Right atrium auricular region (tissue), 2 donors: ENCODE data around the gene CREBBP. TPM values are rescaled to one million over a fixed set of nuclear protein-coding genes. Genes with fewer than 3 reads are reported as not detected.

Experiments used
- DNase-seq: peaks from one replicate; pipeline ENCODE4 v3.0.0-alpha.2; 2019; ENCODE audit warnings: low spot score
- H3K27ac ChIP-seq, 2 donors: fragments of 200-600 bp; sonication (generic); 1 replicate in 1 of 2; 2 replicates in 1 of 2; pipeline ENCODE4 v1.5.1; 2016 to 2019
- H3K27me3 ChIP-seq, 2 donors: fragments of 200-600 bp; sonication (generic); one replicate each; pipeline versions ENCODE4 v1.5.1 to v1.6.0; 2017 to 2019
- H3K36me3 ChIP-seq: fragments of 200-600 bp; sonication (generic); one replicate; pipeline ENCODE4 v1.5.1; 2016
- H3K4me1 ChIP-seq, 2 donors: fragments of 200-600 bp; sonication (generic); one replicate each; pipeline versions ENCODE4 v1.5.1 to v1.6.0; 2017 to 2019
- H3K4me3 ChIP-seq, 2 donors: fragments of 200-600 bp; sonication (generic); 1 replicate in 1 of 2; 2 replicates in 1 of 2; pipeline ENCODE4 v1.5.1; 2017 to 2019; ENCODE audit warnings: mild to moderate bottlenecking in 1 of 2, moderate library complexity in 1 of 2
- H3K9me3 ChIP-seq, 2 donors: fragments of 200-600 bp; sonication (generic); one replicate each; pipeline ENCODE4 v1.5.1; 2019
- CTCF ChIP-seq, 2 donors: fragments of 200-600 bp; sonication (generic); IDR thresholded peaks; one replicate each; pipeline ENCODE4 v1.5.1; 2019; ENCODE audit warnings: antibody characterized with exemption in 2 of 2
- total RNA-seq, 2 donors: library from RNA; depleted of rRNA; stranded (reverse); fragments of >200 nt; gene quantifications; one replicate each; pipeline ENCODE4 v1.1.0, GENCODE V29; 2016

Gene CREBBP
- total RNA-seq, 2 donors from 2014 or later: 38.3 to 54.3 TPM

- DNase-seq: no peak
- no peak for TF ChIP-seq CTCF (IDR thresholded peaks at IDR 0.05)
- no peak overlapping the region for H3K27ac ChIP-seq
- H3K4me1 ChIP-seq: peaks cover 0 to 82% of the 10 kb centered on the region in 2 donors
- no peak overlapping the region for H3K4me3 ChIP-seq
- H3K36me3 ChIP-seq: no peaks in the 10 kb centered on the region
- H3K9me3 ChIP-seq: no peaks in the 10 kb centered on the region
- no peaks in the 10 kb centered on the region for H3K27me3 ChIP-seq
Measured at GRCh38 chr16:3808308-3809063, 72.0 kb downstream of the CREBBP start.

GRCh38 chr16:3807425-3808123 is 72.9 kb downstream of the CREBBP start:
- no peak for TF ChIP-seq CTCF (IDR thresholded peaks at IDR 0.05)
- Histone ChIP-seq H3K27me3 (no peaks in the 10 kb centered on the region), H3K4me1 (peaks cover 0 to 77% of the 10 kb centered on the region in 2 donors), H3K9me3 (no peaks in the 10 kb centered on the region), H3K36me3 (no peaks in the 10 kb centered on the region), H3K27ac (no peak overlapping the region), H3K4me3 (no peak overlapping the region)
- DNase-seq: no peak

- H3K27ac ChIP-seq: no peak overlapping the region
- DNase-seq: no peak
- no peaks in the 10 kb centered on the region for H3K36me3 ChIP-seq
- H3K4me1 ChIP-seq: peaks cover 0 to 64% of the 10 kb centered on the region in 2 donors
- no peak overlapping the region for H3K4me3 ChIP-seq
- no peak for TF ChIP-seq CTCF (IDR thresholded peaks at IDR 0.05)
- H3K9me3 ChIP-seq: no peaks in the 10 kb centered on the region
- no peaks in the 10 kb centered on the region for H3K27me3 ChIP-seq
Measured at GRCh38 chr16:3804426-3805016, 76.0 kb downstream of the CREBBP start.

- TF ChIP-seq CTCF (IDR thresholded peaks at IDR 0.05): no peak
- Histone ChIP-seq H3K27me3 (no peaks in the 10 kb centered on the region), H3K4me1 (peaks cover 0 to 55% of the 10 kb centered on the region in 2 donors), H3K36me3 (no peaks in the 10 kb centered on the region), H3K27ac (no peak overlapping the region), H3K4me3 (no peak overlapping the region), H3K9me3 (no peaks in the 10 kb centered on the region)
- no peak for DNase-seq
Measured at GRCh38 chr16:3800477-3801270, 79.8 kb downstream of the CREBBP start.

- DNase-seq: no peak
- Histone ChIP-seq H3K4me3 (no peak overlapping the region), H3K27ac (no peak overlapping the region), H3K36me3 (no peaks in the 10 kb centered on the region), H3K4me1 (peaks cover 0 to 48% of the 10 kb centered on the region in 2 donors), H3K9me3 (no peaks in the 10 kb centered on the region), H3K27me3 (no peaks in the 10 kb centered on the region)
- no peak for TF ChIP-seq CTCF (IDR thresholded peaks at IDR 0.05)
Measured at GRCh38 chr16:3800019-3800418, 80.5 kb downstream of the CREBBP start.
